ENCODE results near the gene FAM193B.

The FAM193B gene

DNA sequence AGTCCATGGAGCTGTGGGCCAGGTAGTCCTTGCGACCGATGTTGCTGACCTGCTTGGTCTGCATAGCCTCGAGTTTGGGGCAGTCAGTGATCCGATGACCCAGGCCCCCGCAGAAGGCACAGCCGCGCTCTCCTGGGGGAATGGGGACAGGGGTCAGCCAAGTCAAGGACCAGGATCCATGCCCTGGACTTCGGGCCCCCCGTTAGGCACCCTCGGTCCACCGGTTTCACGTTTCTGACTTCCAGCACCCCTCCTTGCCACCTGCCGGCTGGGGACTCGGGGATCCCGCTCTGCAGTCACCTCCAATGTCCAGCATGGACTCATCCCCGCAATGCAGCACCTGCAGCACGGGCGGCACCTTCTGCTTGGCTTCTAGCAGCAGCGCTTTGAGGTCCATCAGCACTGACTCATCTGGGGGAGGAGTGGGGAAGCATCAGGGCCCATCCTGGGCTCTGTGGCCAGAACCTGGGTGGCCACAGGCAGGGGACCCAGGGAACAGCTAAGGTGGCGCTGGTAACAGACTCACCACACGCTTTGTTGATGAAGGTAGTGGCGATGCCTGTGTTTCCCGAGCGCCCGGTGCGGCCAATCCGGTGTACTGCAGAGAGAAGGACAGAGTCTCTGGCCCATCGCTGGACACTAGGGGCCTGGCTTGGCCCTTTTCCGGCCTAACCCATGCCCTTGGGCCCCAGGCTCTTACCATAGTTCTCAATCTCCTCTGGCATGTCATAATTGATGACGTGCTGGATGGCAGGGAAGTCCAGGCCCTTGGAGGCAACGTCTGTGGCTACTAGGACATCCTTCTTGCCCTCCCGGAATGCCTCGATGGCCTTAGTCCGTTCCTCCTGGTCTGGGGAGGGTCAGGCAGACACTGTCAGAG, 42.3 kb downstream of the FAM193B start:
- DNase-seq, result no peak

- DNase-seq, result no peak
Measured at GRCh38 chr5:177511181-177511580, 43.2 kb downstream of the FAM193B start.

DNA sequence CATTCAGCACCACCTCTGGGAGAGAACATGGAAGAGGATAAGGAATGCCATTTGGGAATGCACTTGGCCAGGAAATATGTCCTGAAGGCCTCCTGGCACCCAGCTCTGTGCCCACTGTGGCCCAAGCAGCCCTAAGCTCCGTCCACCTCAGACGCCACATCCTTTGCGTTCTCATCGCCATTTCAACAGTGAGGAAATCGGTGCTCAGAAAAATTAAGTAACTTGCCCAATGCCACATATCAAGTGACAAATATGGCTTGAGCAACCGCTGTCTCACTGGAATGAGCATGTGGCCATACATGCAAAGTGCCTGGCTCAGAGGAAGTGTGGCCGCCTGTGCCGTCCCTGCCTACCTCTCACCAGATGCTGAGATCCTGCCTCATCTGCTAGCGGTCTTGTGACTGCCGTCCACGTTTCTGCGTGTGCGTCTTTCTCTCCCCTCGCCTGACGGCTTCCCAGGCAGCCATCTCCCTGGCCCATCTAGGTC, 43.8 kb downstream of the FAM193B start:
- DNase-seq, result no peak

GRCh38 chr5:177509991-177510566, 44.3 kb downstream of the FAM193B start:
- no peak for DNase-seq

DNA sequence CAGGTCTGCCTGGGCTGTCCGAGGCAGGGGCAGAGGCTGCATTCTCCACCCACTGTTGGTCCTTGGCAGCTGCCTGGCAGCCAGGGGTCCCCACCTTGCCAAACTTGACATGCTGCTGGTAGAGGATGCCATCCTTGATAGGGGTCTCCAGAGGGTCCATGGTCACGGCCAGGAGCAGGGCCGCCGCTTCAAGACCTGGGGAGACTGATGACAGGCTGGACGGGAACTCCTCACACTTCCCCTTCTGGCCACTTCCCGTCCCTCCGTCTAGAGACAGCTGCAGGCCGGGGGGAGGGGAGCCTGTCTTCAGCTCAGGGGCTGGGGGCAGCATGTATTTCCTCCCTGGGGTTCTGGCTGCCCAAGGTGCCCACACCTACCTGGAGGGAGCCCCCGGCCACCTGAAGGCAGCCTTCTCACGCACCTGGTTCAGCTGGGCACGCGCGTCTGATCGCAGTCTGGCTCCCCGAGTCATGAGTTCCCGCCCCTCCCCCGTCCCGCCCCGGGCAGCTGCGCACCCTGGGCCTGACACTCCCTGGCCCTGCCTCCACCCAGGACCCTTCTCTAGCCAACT, 44.9 kb downstream of the FAM193B start, which contains the start of gene DOK3:
Gene DOK3 (minus strand): TSS at position 446 of the 571 bp plus-strand sequence. CDS start 286 bp downstream, at position 160.
- DNase-seq, result no peak

DNA sequence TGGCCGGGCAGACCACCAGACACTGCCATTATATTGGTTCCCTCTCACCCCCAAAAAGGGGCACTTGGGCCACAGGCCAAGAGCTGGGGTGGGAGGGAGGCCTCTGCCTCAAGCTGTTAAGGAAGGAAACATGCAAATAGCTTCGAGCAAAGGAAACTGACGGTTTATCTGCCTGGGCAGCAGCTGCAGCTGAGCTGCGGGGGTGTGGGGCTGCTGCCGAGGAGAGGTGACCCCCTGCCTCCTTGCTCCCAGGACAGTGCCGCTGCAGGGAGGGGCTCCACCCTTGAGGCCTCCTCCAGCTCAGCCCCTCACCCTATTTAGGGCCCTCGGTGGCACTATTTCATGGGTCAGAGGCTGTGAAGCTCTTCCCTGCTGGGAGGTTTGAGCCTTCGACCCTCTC, 45.5 kb downstream of the FAM193B start:
- no peak for DNase-seq

GRCh38 chr5:177508221-177508611, 46.1 kb downstream of the FAM193B start:
- DNase-seq, result no peak

DNA sequence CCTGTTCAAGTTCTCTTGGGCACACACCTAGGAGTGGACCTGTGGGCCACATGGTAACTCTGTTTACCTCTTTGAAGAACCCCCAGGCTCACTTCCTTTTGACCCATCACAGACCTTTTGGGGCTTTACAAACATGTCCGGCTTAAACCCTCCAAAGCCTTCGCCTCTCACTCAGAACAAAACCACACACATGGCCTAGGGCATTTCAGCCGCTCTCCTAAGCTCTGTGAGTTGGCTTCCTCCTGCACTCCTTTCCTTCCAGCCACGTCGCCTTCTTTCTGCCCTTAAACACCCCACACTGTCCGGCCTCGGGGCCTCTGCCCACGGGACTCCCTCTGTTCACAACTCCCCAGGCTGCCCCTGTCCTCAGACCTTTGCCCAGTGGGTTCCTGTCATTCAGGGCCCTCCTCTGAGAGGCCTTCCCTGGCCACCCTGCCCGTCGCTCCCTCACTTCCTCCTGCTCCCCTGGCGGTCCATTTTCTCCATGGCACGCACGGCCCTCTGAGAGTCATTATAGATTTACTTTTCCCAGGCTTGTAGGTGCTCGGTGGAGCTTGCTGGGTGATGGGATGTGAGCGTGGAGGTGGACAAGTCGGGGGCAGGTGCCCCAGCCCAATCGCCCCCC, 46.7 kb downstream of the FAM193B start:
- no peak for DNase-seq

DNA sequence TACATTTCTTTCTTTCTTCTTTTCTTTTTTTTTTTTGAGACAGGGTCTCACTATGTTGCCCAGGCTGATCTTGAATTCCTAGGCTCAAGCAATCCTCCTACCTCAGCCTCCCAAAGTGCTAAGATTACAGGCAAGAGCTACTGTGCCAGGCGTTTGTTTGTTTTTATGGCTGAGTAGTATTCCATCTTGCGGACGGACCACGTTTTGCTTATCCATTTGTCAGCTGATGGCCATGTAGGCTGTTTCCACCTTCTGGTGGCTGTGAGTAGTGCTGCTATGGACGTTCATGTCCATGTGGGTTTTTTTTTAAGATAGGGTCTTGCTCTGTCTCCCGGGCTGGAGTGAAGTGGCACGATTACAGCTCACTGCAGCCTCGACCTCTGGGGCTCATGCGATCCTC, 47.2 kb downstream of the FAM193B start:
- no peak for DNase-seq

GRCh38 chr5:177505075-177505474, 49.3 kb downstream of the FAM193B start:
- no peak for DNase-seq

DNA sequence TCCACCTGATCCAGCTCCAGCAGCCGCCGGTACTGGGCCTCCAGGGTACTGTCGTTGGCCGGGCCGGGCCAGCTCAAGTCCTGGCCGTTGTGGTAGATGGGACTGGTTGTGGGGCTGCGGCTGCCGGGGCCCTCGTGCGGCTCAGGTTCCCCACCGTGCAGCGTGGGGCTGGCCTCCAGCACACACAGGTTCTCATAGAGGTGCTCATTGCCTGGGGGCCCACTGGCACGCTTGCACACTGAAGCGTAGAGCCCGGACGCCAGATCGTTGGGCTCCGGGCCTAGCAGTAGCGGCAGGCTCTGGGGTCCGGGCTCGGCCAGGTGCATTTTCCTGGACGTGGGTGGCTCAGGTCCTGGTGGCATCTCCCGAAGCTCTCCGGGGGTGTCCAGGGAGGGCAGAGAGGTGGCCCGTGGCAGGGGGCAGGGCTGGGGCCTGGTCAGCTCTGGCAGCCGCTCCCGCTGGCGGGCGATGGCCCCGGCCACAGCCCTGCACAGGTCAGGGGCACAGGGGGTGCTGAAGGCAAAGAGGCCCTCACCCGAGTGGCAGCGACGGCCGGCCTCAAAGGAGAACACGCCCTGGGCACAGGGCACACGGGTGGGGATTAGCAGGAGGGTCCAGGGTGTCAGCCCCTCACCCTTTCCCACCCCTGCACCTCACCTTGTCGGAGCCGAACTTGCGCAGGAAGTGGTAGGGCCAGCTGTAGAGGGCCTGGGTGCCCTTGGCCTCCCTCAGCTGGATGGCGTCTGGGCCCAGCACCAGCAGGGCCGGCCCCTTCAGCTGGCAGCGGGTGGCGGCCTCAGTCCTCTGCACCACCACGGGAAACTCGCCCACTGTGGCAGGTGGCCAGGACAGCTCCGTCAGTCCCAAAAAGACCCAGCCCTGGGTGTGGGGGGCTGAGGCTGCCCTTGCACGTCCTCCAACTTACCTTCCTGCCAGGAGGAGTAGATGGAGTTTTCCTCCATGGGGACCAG, 50.0 kb downstream of the FAM193B start:
- DNase-seq, result no peak

DNA sequence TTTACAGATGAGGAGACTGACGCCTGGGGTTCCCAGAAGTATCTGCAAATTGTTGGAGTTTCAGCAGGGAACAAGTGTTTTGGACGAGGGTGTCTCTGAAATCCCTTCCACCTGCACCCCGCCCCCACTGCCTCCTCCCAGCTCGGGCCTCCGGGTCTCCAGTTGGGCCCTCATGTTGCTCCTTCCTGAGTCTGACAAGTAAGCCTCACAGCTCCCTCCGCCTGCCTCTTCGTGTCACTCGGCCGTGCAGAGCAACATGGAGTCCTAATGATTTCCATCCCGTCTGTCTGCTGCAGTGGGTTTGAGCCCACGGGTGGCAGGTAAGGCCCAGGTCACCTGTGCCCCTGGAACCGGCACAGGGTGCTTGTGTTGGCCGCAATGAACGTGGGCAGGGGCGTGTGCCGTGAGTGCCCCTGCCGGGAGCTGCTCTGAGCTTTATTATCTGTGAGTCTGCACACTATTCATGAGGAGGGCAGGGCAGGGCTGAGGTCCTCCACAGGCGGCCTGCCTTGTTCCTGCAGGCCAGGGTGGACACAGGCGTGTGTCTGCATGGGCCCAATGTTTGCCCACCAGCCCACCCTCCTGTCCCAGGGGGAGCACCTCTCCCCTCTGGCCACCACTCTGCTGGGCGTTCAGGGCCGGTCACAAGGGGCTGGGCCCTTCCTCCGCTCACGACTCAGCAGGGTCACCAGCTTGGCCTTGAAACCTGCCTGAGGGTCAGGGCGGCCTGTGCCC, 50.8 kb downstream of the FAM193B start:
- DNase-seq, result no peak

DNA sequence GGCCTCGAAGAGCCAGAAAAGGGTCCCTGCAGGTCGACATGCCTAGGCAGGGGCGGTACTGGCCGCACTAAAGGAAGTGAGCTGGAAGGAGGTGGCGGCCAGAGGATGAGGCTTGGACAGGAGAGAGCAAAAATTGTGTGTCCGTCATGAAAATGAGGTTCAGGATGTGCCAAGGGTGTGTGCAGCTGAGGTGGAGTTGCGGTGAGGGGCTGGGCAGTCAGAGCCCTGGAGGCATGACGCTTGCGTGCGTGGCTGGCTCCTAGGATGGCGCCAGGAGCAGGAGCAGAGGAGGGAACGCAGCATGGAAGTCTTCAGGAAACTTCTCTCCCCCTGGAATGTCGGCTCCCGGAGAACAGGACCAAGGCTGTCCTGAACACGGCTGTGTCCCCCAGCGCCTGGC, 51.5 kb downstream of the FAM193B start:
- DNase-seq, result no peak

- DNase-seq, result no peak
Measured at GRCh38 chr5:177501874-177502678, 52.3 kb downstream of the FAM193B start.

DNA sequence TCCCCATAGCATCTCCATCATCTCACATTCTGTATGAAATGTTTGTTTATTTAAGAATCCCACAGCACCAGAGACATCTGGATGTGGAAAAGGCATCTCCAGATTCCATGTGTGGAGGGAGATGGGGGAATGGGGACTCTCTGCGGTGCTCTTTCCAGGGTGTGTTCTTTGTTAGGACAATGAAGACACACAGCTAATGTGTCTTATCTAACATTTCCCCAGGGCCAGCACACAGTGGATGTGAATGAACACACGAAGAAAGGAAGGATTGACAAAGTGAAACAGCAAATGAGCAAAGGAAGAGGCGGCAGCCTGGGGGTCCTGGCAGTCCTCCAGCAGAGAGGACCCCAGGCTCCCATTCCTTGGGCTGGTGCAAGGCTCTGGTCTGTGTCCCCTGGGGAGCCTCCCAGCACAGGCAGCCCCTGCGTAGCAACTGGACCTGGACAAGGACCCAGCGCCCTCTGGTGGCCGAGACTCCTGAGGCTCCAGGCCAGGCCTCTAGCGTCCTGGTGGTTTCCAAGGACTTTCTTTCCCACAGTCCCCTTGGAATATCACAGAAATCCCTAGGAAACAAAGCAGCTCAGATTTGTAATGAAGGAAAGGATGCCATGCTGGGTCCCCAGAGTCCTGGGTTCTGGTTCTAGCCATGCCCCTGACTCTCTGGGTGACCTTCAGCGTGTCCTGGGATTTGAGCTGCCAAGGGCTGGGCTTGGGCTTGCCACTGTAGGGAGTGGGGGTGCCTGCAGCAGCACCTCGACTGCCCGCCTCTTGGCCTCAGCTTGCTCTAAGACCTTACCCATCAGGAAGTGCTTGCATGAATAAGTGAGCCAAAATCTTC, 53.5 kb downstream of the FAM193B start:
- DNase-seq, result peak; percentile 77

DNA sequence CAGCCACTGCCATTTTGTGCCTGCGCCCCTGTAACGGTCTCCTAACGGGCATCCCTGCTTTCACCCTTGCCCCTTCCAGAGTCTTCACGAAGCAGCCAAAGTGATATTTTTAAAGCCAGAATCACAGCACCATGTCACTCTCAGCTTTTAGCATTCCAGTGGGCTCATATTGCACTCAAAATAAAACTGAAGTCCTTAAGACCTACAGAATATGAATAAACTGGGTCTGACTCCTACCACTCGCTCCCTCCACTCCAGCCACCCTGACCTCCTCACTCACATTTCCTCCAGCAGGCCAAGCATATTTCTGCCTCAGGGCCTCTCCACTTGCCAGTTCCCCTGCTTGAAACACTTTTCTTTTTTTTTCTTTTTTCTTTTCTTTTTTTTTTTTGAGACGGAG, 54.5 kb downstream of the FAM193B start:
- no peak for DNase-seq

DNA sequence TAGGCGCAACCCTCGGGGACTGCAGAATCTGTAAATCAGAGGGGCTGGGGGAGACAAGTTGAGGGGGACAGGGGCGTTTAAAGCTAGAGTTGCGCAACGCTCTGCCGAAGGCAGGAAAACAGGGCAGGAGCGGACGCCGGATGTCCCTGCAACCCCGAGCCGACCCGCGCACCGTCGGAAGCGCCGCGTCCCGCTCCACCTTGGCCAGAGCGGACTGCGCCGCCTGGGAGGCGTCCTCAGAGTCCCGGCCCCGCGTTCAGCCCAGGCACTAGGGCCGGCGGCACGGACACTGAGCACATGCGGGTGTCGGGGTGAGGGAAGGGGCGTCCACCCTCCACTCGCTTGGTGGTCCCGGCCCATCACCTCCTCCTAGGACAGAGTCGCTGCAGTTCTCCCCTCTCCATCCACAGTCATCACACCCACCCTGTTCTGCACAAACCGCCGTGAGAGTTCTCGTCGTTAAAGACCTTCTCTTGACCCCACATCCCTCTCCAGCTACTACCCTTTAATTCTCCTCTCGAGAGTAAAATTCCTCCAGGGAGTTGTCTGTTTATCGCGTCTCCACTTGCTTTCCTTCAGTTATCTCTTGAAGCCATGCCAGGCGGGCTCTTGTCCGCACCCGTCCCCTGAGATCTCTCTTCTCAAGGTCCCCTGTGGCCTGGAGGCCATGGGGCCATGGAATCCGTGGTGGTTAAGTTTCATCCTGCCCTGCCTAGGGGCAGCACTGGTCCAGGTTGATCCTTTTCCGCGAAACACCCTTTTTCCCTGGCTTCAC, 56.2 kb downstream of the FAM193B start:
- DNase-seq, result no peak

DNA sequence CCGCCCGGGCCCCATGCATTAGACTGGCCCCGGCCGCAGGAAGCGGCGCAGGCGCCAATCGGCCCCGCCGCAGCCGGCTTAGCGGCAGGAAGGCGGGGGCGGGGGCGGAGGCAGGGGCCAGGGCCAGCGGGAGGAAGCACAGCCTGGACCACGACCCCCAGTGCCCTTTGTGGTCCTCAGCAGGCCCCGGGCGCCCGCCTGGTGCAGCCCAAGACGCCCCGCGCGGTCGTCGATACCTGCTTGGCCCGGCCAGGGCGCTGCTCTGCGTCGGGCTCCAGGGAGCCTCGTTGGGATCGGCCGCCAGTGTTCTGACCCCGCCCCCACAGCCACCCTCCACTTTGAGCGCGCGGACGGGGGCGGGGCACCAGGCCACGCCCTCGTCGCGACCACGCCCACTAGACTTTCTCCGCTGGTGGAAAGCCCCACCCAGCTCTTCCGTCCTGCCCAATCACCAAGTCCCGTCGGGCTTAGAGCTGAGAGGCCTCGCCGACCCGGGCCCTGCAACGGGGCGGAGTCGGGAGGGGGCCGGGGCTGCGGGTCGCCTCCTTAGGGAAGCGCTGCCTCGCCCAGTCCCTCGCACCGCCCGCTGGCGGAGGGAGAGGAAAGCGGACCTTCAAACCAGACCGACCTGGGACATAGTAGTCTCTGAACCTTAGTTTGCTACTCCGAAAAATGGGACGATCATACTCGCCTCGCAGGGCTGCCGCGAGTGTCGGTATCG, 56.9 kb downstream of the FAM193B start, which contains the start of gene PDLIM7:
Gene PDLIM7 (minus strand): TSS at position 313 of the 721 bp plus-strand sequence. CDS start 1,092 bp downstream, outside the sequence.
- DNase-seq, result peak; percentile 41
